Hematopoietic multipotent progenitor cell treated with erythropoietin and hydrocortisone succinate and interleukin-3 and kit ligand, for 17 days (in vitro differentiated cells): Measurements from ENCODE around the gene CENPS.
"Not testable (repeated sequence)": the region's sequence is repeated elsewhere in the genome, so short reads cannot be mapped to it uniquely, and the experiment has no call there.

Source experiments
- DNase-seq: peaks from one replicate; pipeline ENCODE4 v3.0.0-alpha.2; 2015; ENCODE audit warnings: low spot score

Gene CENPS

DNA sequence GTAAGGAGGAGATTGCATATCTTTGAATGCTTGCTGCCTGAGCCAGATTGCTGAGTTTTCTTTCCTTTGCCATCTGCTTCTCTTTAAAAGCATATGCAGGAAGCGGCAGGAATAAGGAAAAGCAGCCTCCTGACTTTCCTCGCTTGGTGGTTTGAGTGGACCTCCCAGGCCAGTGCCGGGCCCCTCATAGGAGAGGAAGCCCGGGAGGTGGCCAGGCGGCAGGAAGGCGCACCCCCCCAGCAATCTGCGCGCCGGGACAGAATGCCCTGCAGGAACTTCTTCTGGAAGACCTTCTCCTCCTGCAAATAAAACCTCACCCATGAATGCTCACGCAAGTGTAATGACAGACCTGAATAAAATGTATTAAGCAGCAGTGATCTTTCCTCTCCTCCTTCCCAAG is 21.1 kb downstream of the CENPS start:
- no peak for DNase-seq

- no peak for DNase-seq
These were observed 25.8 kb downstream of the CENPS start for GRCh38 chr1:10456048-10456447.

DNA sequence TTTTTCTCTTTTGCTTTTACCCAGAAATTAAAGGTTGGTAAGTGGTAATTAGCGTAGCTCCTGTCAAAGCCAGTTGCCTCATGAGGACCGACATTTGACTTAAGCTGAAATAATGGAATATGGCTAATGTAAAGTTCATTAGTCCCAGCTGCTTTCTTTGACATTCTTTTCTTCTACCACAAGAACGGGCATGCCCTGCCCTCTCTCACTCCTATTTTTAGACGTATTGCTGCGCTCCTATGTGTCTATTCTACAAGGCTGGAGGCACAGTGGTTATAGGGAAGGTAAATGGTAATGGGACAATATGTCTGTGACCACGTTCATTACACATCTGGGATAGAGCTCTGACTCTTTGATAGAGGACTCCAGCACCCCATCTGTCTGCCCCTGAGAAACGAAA is 26.4 kb downstream of the CENPS start:
- no peak for DNase-seq

GRCh38 chr1:10457462-10457861 is 27.2 kb downstream of the CENPS start:
- DNase-seq: not testable (repeated sequence)

GRCh38 chr1:10457875-10458274 is 27.6 kb downstream of the CENPS start:
- DNase-seq: no peak

GRCh38 chr1:10459184-10459583 is 29.0 kb downstream of the CENPS start:
- DNase-seq: peak; percentile 53

GRCh38 chr1:10467078-10467477 is 36.8 kb downstream of the CENPS start:
- no peak for DNase-seq

DNA sequence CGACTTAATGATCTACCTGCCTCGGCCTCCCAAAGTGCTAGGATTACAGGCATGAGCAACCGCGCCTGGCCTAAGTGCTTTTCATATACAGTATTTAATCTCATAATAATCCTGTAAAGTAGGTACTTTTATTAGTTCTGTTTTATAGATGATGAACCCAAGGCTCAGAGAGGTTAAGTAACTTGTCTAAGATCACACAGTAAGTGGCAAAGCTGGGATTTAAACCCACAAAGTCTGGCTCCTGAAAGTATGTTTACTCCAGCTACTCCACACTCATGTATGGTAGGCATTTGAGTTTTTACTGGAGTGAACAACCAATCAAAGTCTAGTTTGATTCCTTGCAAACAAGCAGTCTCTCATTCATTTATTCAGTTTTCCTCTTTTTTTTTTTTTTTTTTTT is 39.8 kb downstream of the CENPS start:
- no peak for DNase-seq

DNA sequence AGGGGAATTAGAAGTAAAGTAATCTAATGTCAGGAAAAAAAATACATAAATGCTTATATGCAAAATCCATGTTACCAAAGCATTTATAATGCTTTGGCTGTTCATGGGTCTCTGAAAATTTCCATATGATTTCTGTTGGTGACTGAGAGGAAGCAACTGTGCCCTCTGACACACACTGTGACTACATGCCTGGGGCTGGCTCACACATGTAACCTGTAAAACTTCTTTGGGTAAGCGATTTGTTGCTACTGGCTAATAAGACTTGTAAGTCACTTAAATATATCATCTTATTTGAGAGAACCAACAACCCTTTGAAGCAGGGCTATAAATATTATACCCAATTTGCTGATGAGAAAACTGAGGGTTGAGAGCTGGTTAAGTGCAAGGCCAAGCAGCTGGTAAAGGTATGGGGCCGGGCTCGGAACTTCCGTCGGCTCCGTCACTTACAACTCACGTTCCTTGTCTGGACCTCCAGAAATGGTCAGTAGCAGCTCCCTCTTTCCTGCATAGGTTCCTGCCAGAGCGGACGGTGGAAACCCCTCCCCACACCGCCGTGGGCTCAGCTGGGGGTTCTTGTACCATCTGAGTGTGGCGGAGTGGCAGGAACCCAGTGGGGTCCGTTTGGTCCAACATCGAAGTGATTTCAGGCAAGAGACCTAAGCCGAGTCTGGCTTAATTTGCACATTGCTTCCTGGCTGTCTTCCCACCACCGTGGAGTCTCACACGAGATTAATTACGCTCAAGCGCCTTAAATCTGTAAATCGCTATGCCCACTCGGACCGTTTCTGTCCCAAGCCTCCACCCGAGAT is 41.4 kb downstream of the CENPS start:
- DNase-seq: no peak

DNA sequence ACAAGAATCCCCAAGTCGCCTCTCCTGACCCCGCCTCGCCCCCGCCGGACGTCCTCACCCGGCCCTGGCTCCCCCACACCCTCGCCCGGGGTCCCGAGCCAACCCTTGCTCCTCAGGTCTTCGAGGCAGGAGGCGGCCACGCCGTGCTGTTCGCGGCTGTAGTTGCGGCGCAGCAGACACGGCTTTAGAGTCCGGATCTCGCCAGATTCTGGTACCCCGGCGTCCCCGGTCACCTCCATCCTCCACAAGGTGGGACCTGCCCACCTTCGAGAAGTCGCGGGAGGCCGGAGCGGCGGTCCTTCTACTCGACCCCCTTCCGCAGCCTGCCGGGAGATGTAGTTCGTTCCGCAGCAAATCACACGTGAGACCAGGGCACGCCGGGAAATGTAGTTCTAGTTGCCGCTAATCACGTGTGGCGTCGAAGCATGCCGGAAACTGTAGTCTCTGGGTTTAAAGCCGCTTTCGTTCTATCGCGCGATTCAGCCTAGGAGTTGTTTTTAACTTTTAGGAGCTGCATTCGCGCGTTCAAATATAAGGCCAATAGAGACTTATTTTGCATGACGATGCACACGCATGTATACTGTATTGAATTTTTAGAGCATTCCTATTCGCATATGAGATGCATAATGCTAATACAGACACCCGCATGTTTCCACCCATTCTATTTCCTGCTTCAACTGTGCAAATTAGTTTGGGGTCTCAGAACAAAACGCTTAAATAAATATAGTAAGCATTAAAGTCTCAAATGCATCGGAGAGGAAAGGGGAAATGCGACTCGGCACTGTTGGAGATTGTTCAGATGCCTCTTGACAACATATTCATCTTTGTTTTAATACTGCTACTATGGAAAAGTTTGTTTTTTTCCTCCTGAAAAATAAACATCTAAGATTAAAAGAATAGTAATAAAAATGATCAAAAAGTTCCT is 42.2 kb downstream of the CENPS start, which contains the start of gene DFFA:
Gene DFFA (minus strand): TSS at position 310 of the 925 bp plus-strand sequence. CDS start 71 bp downstream, at position 239.
- DNase-seq: peak; percentile 87

DNA sequence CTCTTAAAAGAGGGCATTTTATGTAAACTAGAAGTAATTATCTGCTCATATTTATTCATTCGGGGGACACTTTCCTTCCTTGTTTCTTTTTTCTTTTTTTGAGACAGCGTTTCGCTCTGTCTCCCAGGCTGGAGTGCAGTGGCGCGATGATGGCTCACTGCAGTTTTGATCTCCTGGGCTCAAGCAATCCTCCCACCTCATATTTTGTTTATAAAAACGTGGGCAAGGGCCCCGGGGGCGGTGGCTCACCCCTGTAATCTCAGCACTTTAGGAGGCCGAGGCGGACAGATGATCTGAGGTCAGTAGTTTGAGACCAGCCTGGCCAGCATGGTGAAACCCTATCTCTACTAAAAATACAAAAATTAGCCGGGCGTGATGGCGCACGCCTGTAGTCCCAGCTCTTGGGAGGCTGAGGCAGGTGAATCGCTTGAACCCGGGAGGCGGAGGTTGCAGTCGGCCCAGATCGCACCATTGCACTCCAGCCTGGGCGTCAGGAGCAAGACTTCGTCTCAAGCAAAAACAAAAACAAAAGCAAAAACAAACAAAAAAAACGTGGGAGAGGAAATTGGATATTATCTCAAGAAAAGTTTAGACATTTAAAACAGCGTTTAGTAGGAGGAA is 43.0 kb downstream of the CENPS start:
- no peak for DNase-seq

GRCh38 chr1:10474309-10474612 is 44.0 kb downstream of the CENPS start:
- DNase-seq: not testable (repeated sequence)

DNA sequence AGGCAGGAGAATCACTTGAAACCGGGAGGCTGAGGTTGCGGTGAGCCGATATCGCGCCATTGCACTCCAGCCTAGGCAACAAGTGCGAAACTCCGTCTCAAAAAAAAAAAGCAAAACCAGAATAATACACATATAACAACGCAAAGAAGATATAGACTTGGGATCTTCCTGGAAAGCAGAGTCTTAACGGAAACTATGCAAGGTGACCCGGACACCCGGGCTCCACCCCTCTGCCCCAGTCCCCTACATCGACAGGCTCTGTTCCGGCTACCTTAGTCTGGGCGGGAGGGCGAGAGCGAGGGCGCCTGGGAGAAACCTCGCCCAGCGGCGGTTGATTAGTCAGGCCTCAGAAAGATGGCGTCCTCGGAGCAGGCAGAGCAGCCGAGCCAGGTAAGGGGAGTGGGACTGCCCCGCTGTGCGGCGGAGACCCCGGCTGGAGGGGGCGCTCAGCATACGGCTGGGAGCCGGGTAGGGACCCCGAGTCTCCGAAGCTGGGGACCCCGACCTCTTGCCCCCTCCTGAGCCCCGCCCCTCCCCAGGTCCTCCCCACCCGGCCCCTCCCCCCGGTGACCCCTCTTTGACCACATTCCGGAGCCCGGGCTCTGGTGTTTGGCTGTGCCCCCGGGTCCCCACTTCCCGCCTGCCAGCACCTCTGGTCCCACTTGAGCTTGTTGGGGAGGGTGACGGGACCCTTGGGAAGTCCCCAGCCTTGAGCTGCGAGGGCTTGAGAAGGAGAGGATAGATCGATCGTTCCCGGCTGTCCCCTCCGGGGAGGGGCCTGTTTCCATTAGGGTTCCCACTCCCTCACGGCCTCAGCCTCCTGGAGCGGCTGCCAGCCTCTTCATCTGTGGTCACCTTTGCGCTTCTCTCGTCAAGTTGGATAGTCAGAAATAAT is 44.6 kb downstream of the CENPS start, which contains the start of gene PEX14:
Gene PEX14 (plus strand): TSS at position 338 of the 895 bp plus-strand sequence. CDS start 17 bp downstream, at position 355.
- DNase-seq: peak; percentile 75

DNA sequence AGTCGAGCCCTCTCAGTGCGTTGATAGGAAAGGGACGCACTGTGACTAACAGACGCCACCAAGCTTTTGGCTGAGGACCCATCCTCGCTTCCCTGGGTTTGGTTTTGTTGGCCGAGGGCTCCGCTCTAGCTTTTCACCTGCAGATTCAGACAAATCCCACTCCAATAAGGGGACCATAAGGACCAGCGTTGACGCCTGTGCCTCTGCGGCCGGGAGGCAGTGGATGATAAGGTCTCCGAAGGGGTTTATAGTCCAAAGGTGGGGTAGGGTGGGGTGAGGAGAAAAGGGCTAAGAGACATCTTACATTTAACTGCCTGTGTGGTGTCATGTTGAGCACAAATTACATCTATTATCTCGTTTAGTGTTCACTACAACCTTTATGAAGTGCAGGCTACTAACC is 45.3 kb downstream of the CENPS start:
- peak; percentile 31 for DNase-seq

GRCh38 chr1:10479296-10479695 is 49.1 kb downstream of the CENPS start:
- no peak for DNase-seq

GRCh38 chr1:10480614-10481013 is 50.4 kb downstream of the CENPS start:
- no peak for DNase-seq

- DNase-seq: no peak
These were observed 54.3 kb downstream of the CENPS start for GRCh38 chr1:10484521-10484920.

DNA sequence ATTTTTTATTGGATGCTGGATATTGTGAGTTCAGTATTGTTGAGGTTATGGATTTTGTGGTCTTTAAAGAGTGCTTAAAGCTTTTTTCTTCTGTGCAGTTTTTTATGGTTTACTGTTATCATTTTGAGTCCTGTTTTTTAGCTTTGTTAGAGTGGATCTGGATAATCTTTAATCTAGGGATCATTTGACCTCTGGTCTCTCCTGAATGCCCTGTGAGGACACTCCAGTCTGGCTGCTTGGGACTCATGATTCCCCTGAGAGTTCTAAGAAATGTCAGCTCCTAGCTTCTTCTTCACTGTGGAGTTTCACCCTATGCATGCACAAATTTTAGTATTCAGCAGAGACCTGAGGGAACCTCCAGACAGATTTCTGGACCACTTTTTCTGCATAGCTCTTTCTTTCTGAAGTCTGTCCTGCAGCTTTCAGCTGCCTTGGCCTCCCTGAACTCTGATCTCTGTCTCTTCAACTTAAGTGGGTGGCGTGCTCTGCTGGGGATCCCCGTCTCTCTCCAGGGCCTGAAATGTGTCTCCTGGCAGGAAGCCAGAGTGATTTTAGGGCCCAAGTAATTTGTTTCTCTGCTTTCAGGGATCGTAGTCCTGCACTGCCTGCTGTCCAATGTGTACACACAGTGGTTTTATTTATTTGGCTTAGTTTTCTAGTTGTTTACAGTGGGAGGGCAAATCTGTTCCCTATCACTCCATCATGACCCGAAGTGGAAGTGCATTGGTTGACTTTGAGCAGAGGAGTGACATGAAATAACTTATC is 59.2 kb downstream of the CENPS start:
- no peak for DNase-seq

GRCh38 chr1:10490286-10490970 is 60.2 kb downstream of the CENPS start:
- no peak for DNase-seq
